ENCODE measurements around the gene UBTF. TPM values are rescaled to one million over a fixed set of nuclear protein-coding genes. Genes with fewer than 3 reads are reported as not detected.

UBTF gene
- total and polyA plus RNA-seq, 2 of the 8 experiments (the other 6 are each of a cell fraction or from before 2014, with no cell fraction given), result 14.7 to 106 TPM

DNA sequence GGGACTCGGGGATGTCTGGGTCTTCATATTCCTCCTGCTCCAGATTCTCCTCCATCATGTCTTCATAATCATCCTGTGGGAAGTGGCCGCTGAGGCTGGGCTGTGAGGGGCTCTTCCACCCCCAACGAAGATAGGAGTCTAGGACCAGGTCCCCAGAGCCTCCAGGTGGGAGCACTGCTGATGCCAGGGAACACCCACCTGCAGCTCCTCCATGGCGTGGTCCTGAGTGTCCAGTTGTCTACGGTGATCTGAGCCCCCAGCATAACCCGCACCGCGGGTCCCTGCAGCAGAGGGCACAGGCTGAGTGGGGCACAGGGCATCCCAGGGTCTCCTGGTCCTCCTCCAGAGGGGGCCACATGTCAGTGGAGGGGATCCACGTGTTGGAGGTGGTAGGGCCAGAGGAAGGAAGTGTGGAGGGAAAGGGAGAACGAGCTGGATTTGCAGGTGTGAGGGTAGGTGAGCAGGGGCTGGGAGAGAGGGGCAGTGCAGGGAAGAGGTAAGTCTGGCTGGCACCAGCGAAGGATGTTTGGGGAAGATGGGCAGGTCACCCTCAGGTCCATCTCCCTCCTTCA, 43.3 kb upstream of the UBTF start:
- no peaks in the 10 kb centered on the region for H3K79me1 ChIP-seq (ENCODE audit: low read depth, low read length)
- no peaks in the 10 kb centered on the region for H4K20me1 ChIP-seq (replicated peaks in 1 of 2; ENCODE audit: control insufficient read depth in 1 of 2, insufficient read depth in 2 of 2, low read length in 2 of 2)
- no peak overlapping the region for H2BK15ac ChIP-seq (ENCODE audit: low read length)
- 88% methylated on average over 10 of the region's 11 CpGs; no CpG with 5 or more reads in 1 of the 2 experiments for WGBS, 2 experiments (ENCODE audit: extremely low coverage in 1 of 2, insufficient coverage in 1 of 2, insufficient read length in 1 of 2, insufficient replicate concordance in 2 of 2, low coverage in 1 of 2, low lambda C conversion rate in 2 of 2, missing lambda C conversion rate in 1 of 2)
- ChIA-PET POLR2A (ENCODE audit: partially characterized antibody) (no interaction called here), CTCF (ENCODE audit: partially characterized antibody) (interaction anchor here (0.6 to 1.4 kb wide), 6 partner anchors 12 to 270 kb away, joined by 3 to 6 read pairs (median 3); no protein-coding TSS in a partner anchor)
- no peak overlapping the region for H3K23ac ChIP-seq (ENCODE audit: insufficient read length)
- no peak overlapping the region for H3K4me3 ChIP-seq (ENCODE audit: extremely low read depth in 1 of 4, insufficient read depth in 2 of 4, low read depth in 3 of 4, low read length in 4 of 4)
- no peak overlapping the region for H2BK5ac ChIP-seq (ENCODE audit: low read depth, low read length)
- no peaks in the 10 kb centered on the region for H3K36me3 ChIP-seq (ENCODE audit: control insufficient read depth in 2 of 4, insufficient read depth in 4 of 4, low read length in 3 of 4)
- H3K4me2 ChIP-seq (ENCODE audit: insufficient read depth in 1 of 2, low read depth in 2 of 2, low read length in 2 of 2), result no peak overlapping the region
- H3K79me2 ChIP-seq (ENCODE audit: control insufficient read depth in 1 of 2, insufficient read depth in 2 of 2, low read length in 2 of 2), result no peaks in the 10 kb centered on the region
- H3K9me3 ChIP-seq (ENCODE audit: insufficient read depth in 2 of 2, low read depth in 1 of 2, low read length in 1 of 2), result no peaks in the 10 kb centered on the region
- no peak overlapping the region for H2BK120ac ChIP-seq (replicated peaks; ENCODE audit: low read depth, low read length)
- no peak for DNase-seq (ENCODE audit: low read depth in 1 of 2, low spot score in 2 of 2)
- H3K9ac ChIP-seq (replicated peaks in 1 of 4; ENCODE audit: extremely low read depth in 1 of 4, low read depth in 3 of 4, low read length in 3 of 4), result no peak overlapping the region
- no peak overlapping the region for H3K4ac ChIP-seq (replicated peaks; ENCODE audit: insufficient read length, low read depth, low read length)
- no peak for FAIRE-seq
- H3K56ac ChIP-seq (replicated peaks; ENCODE audit: insufficient read length, low read depth, low read length), result no peak overlapping the region
- no peak overlapping the region for H2AK5ac ChIP-seq (ENCODE audit: low read depth, low read length)
- H3K23me2 ChIP-seq (ENCODE audit: low read depth, low read length), result no peaks in the 10 kb centered on the region
- no peak overlapping the region for H2BK12ac ChIP-seq (ENCODE audit: low read depth, low read length)
- TF ChIP-seq MAX (IDR thresholded peaks at IDR 0.05) (no peak), RAD21 (IDR thresholded peaks at IDR 0.05 in 1 of 2, conservative IDR thresholded peaks at IDR 0.05 in 1 of 2; ENCODE audit: low read depth in 2 of 2, low read length in 2 of 2) (no peak), KDM1A (IDR thresholded peaks at IDR 0.05; ENCODE audit: borderline replicate concordance, low read length) (no peak), NANOG (IDR thresholded peaks at IDR 0.05; ENCODE audit: insufficient read depth, low read depth, low read length, poor library complexity, severe bottlenecking) (no peak), BACH1 (IDR thresholded peaks at IDR 0.05; ENCODE audit: low read length) (no peak), SAP30 (IDR thresholded peaks at IDR 0.05; ENCODE audit: insufficient read depth, insufficient replicate concordance, low read length) (no peak), SIRT6 (IDR thresholded peaks at IDR 0.05; ENCODE audit: low read length) (no peak), TBP (IDR thresholded peaks at IDR 0.05; ENCODE audit: low read depth, low read length) (no peak), POU5F1 (IDR thresholded peaks at IDR 0.05; ENCODE audit: low read depth, low read length) (no peak), KDM5A (IDR thresholded peaks at IDR 0.05; ENCODE audit: low read length) (no peak), BRCA1 (IDR thresholded peaks at IDR 0.05; ENCODE audit: low read depth, low read length) (no peak), HDAC6 (IDR thresholded peaks at IDR 0.05; ENCODE audit: low read depth, low read length) (no peak), RBBP5 (IDR thresholded peaks at IDR 0.05; ENCODE audit: borderline replicate concordance, low read depth, low read length) (no peak)
- 0 out of 2 replicates have a peak overlapping the region, but pooled peaks have one; percentile 11 for H4K8ac ChIP-seq (ENCODE audit: extremely low read depth, insufficient read depth, low read length)
- no peaks in the 10 kb centered on the region for H3K4me1 ChIP-seq (replicated peaks in 1 of 4; ENCODE audit: control insufficient read depth in 3 of 4, insufficient read depth in 4 of 4, low read length in 3 of 4)
- no peak overlapping the region for H2AFZ ChIP-seq (ENCODE audit: low read length)
- no peak overlapping the region for H2BK20ac ChIP-seq (ENCODE audit: low read length)
- no peak overlapping the region for H3K18ac ChIP-seq (ENCODE audit: extremely low read depth, low read length)
- H4K91ac ChIP-seq (replicated peaks; ENCODE audit: insufficient read length, low read length), result peak overlapping the region; percentile 65
- H3K27ac ChIP-seq (ENCODE audit: low read depth, low read length), result no peak overlapping the region
- no peak overlapping the region for H3K14ac ChIP-seq (ENCODE audit: insufficient read length)
- H3K27me3 ChIP-seq (replicated peaks in 1 of 4; ENCODE audit: control insufficient read depth in 3 of 4, extremely low read depth in 1 of 4, insufficient read depth in 3 of 4, low read length in 3 of 4), result no peaks in the 10 kb centered on the region
- no peak overlapping the region for H4K5ac ChIP-seq (ENCODE audit: insufficient read length, low read depth, low read length)
